LoVo (cell line): ENCODE measurements around the gene MYLIP.

Experiments
- DNase-seq: peaks from one replicate; pipeline ENCODE4 v3.0.0-alpha.2; 2016; ENCODE audit warnings: low spot score

The MYLIP gene

DNA sequence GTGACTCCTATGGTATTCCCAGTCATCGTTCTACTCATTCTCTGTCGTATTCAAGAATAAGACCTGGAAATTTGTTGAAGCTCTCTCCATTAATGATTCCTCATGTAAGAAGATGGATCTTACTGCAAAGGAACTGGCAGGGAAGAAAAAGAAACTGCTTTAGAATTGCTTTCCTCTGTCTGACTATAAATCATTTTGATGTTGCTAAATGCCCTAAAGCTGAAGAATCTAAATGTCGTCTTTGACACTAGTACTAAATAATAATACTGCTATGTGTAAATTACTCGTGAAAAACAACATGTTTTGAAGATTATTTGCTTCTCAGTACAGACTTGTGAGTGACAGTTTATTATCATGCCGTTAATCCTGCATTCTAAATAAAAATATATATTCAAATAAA is 20.5 kb upstream of the MYLIP start:
- DNase-seq = no peak

DNA sequence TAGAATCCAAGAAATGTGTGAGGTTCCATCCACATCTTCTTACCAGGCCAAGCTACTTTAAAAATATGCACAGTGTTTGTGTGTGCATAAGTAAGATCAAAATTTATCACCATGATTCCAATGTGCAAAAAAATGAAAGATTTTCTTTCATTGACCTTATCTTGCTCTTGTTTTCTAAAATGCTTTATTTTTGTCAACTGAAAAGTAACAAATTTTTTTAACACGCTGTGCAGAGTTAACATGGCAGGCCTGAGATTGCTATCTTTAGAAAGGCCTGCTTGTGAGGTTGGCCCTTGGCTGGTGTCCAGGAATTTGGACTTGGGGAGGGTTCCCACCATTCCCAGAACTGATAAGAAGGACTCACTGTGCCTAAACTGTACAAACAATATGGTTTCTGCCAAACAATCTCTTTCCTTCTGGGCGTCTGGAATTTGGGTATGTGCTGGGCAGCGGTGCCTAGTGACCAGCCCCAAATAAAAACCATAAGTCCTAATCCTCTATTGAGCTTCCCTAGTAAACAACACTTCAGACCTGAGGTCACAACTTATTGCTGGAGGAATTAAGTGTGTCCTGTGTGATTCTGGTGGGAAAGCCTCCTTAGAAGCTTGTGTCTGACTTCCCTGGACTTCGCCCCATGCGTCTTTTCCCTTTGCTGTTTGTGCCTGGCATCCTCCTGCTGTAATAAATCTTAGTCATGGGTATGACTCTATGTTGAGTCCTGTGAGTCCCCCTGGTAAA is 19.8 kb upstream of the MYLIP start:
- DNase-seq = peak; percentile 19

DNA sequence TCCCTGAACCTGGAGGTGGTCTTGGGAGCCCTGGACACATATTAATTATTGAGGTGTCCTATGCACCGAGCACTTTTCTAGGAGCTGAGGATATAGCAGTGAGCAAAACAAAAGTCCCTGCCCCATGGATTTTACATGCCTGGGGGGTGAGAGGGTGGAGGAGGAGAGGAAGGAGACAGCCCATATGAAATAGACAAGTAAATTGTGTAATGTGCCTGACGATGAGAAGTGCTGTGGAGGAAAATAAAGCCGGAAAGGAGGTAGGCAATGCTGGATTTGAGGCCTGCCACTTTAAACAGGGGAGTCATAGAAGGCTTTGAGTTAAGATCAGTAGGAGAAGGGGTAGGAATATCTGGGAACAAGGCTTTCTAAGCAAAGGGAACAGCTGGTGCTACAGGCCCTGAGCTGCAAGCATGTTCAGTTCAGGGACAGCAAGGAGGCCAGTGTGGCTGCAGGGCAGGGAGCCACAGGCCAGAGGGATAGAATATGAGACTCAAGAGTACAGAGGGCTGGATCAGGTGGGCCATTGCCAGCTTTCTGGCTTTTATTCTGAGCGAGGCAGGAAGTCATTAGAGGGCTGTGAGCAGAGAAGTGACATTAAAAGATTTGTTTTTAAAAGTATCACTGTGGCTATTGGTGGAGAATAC is 19.1 kb upstream of the MYLIP start:
- DNase-seq = no peak

DNA sequence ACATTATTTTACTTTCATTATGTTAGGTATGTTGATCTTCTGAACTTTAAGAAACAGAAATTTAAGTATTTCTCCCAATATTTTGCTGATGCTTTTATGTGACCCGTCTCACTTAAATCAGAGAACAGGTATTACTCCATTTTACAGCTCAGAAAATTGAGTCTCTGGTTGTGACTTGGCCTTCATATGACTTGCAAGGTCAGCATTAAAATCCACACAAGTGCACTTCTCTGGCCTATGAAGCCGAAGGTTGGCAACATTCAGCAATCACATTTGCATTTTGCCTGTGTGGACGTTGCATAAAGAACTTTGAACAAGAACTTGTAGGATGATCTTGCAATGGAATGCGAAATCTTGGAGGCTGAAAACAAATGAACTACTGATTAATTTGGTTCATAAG is 10.1 kb upstream of the MYLIP start:
- no peak for DNase-seq

DNA sequence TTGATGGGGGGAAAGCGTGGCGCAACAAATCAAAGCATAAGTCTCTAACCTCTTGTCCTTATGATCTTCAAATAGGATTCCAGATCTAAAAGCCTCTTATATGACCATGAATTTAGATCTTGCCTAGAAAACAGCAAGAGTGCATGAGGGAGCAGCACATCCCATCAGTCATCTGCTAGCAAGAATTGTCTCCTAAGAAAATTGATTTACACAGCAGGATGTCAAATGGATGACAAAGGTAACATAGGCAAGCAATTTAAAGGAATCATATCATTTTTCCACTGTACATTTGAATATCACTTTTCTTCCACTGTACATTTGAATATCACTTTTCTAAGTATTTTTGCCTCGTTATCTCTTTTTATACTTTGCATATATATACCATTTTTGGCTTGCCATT is 7.5 kb upstream of the MYLIP start:
- DNase-seq = no peak

DNA sequence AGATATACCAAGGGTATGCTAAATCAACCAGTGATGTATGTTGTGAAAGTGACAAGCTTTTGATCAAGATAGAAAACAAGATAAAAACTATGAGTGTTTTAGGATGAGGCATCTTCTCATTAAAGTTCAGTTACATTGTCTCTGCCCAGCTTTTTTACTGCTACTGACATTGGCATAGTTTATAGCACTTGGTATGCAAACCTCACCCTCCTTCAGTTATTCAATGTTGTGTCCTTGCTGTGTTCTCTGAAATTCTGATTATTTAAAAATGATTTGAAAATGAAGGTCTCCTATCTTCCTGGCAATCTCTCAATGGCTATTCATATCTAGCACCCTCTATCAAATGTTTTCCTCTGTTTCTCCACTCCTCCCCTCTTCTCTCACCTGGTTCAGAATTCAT is 6.7 kb upstream of the MYLIP start:
- no peak for DNase-seq

DNA sequence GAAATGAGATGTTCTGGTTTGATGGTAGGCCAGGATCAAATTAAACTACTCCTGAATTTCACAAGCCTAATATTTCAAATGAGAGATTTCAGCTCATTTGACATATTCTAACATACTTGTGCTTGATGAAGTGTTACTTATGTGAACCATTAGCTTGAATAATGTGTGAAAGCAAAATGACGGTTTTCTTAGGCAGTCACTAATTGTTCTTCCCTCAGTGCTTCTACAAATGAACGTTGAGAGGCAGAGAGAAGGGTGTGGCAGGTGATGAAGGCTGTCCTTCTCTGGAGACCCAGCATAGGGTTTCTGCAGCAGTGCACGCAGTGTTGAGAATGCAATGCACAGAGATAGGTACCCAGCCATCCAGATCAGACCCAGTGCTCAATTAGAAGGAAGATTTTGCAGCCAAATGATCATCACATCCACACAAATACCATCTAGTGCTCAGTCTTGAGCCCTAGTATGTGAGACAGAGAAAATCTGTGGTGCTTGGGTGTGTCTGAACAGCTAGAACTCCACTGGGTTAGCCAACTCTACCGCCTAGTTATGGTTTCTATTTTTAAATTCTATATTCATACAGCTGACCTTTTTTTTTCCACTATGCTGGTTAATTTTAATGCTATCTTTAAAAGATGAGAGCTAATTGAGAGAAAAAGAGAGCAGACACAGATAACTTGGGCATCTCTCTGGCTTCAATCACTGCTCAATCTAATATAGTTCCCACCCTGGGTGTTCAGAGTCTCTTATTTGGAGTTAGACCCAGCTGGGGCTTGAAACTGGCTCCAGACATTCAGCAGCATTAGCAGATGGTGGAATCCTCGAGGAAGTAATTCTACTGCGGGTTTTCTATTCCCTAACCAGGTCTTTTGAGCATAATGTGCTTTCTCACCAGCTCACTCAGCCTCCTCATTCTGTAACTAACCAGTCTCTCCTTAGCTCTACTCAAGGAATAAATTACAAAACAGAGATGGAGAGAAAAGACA is 4.4 kb upstream of the MYLIP start:
- no peak for DNase-seq

DNA sequence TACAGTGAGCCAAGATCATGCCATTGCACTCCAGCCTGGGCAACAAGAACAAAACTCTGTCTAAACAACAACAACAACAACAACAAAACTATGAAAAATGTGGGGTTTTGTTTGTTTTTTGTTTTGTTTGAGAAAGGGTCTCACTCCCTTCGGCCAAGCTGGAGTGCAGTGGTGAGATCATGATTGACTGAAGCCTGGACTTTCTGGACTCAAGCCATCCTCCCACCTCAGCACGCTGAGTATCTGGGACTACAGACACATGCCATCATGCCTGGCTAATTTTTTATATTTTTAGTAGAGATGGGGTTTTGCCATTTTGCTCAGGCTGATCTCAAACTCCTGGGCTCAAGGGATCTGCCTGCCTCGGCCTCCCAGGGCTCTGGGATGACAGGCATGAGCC is 2.8 kb upstream of the MYLIP start:
- no peak for DNase-seq

DNA sequence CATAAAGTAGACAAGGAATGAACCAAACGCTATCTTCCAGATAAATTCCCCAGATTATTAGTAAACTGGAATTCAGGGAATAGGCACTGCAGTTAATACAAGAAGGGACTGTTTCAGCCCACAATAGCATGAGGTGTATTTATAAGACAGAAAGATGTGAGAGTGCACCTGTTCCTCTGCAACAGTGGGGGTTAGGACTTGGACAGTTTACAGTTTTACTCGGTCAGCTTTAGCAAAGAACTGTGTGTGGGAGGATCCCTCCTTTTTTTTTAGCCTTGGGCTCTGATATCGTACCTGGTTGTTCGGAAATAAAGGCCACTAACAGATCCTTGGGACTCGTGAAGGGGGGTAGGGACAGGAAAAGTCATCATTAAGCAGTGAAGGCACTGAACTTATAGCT is 2.0 kb upstream of the MYLIP start:
- DNase-seq = no peak

DNA sequence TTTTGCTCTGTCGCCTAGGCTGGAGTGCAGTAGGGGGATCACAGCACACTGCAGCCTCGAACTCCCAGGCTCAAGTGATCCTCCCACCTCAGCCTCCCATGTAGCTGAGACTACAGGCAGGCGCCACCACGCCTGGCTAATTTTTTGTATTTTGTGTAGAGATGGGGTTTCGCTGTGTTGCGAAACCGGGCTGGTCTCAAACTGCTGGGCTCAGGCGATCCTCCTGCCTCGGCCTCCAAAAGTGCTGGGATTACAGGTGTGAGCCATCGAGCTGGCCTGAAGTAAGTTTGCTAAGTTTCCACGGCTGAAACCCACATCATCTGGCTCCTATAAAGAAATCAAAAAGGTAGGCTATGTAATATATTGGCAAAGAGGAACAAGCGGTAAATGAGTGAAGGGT is 1.4 kb upstream of the MYLIP start:
- no peak for DNase-seq

DNA sequence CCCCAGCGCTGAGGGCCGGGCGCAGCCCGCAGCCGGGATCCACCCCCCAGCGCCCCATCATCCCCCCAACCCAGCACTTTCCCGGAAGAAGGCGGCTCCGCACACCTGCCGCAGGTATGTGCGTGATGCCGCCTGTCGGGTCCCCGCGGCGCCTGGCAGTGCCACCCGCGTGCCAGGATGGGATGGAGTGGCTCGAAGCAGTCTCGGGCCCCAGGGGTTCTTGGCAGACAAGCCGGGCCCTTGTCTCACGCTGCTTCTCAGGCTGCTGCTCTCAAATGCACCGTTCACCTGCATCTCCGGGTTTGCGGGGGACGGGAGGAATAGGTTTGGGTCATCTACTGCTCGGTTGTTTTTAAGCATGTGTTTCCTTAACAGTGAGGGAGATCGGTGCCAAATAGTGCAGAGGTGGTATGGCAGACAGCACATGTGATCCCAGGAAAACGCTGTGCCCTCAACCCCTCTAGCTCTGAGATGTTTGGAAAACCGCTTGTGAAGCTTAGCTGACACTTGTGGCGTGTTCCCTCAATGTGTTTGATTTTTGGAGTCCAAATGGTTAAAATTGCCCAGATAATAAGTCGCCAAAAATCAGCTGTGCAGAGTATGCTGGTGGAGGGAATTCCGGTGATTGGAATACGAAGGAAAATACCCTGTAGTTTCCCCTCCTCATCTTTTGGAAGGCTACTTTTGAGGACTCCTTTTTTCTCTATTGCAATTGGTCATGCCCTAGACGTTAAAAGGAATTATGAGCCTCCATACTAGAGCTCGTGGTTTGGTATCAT is 926 bp downstream of the MYLIP start:
- DNase-seq = peak; percentile 8

DNA sequence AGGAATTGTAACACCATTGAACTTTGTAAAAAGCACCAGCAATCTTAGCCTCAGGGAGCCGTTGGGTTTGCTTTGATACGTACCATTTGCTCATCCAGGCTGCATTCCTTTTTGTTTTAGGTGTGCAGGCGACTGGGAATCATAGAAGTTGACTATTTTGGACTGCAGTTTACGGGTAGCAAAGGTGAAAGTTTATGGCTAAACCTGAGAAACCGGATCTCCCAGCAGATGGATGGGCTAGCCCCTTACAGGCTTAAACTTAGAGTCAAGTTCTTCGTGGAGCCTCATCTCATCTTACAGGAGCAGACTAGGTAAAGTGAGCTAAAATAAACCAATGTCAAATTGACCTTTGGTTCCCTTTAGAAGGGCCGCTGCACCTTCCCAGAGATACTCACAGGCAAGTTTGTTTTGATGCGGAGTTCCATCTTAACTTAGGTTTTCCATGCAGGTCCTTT is 1.6 kb downstream of the MYLIP start:
- DNase-seq = peak; percentile 29

DNA sequence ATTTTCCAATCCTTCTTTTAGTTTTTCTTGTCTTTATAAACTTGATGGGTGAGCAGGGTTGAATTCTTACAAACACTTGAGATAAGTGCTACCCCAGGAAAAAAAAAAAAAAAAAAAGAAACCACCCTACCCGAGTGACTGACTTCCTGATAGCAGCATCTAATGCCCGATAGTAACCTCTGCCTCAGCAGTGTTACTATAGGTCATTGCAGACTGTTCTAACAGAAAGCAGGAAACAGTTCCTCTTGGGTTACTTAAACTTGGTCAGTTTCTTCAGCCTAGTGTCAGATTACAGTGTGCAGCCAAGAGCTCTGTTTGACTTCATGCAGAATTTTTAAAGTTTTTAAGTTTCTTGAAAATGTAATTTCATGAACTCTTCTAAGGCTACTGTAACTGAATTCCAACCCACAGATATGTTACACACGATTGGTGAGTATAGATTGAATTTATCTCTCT is 2.1 kb downstream of the MYLIP start:
- DNase-seq = peak; percentile 18

DNA sequence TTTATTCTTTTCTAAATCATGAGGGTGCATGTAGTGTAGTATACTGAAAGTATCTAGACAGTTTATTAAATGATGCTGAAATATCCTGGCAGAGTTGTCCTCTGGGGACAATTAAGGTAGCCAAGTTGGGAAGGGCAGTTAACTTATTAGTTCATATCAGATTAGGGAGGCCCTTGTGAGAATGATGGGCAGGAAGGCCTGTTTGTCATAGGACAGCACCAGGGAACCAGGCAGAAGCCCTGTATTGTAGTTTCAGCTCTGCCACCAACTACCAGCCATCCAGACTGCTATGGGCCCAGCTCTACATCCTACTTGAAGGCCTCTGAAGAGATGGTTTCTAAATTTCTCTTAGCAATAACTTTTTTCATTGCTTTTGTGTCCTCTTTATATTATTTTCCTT is 4.0 kb downstream of the MYLIP start:
- no peak for DNase-seq

DNA sequence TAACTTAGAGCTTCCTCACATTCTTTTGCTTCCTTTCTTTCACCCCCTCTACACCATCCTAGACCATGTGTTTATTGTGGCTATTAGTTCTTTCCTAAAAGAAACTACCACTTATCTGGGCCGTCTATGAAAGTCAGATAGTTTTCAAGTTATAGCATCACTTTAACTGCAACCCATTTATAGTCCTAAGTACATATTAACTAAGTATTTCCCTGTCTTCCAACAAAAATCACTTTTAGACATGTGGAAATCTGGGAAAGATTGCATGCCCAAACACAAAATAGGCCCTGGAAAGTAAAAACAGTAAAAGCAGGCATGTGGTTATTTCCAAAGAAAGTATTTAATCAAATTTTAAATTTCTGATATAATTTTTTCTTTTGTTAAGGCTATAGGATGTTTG is 5.5 kb downstream of the MYLIP start:
- DNase-seq = no peak

DNA sequence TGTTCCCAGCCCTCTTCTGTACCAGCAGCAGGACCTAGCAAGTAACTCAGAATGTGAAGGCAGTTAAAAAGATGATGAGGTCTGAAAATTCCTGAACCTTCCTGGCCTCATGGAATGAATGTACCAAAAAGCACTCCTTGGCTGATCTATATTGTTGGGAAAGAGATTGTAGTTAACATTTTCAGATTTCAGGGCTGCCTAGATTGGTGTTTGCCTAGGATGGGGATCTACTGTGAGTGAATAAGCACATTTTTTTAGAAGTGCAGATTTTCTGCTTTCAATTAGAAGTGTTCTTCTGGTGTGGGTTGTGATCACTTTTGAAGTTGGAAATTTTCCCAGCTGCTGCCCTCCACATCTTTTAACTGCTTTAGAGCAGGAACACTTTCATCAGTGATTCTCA is 6.2 kb downstream of the MYLIP start:
- no peak for DNase-seq

DNA sequence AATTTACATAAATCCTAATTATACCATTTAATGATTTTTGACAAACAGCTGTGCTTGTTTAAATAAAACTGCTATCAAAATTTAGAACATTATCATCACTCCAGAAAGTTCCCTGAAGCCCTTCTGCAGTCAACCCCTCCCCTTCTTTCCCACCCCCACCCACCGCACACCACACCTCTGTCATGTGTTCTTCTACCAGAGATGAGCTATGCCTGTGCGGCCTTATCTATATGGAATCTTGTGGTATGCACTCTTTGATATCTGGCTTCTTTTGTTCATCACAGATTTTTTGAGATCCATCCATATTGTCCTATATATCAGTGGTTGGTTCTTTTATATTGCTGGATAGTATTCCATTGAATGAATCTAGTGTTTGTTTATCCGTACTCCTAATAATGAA is 7.2 kb downstream of the MYLIP start:
- no peak for DNase-seq

DNA sequence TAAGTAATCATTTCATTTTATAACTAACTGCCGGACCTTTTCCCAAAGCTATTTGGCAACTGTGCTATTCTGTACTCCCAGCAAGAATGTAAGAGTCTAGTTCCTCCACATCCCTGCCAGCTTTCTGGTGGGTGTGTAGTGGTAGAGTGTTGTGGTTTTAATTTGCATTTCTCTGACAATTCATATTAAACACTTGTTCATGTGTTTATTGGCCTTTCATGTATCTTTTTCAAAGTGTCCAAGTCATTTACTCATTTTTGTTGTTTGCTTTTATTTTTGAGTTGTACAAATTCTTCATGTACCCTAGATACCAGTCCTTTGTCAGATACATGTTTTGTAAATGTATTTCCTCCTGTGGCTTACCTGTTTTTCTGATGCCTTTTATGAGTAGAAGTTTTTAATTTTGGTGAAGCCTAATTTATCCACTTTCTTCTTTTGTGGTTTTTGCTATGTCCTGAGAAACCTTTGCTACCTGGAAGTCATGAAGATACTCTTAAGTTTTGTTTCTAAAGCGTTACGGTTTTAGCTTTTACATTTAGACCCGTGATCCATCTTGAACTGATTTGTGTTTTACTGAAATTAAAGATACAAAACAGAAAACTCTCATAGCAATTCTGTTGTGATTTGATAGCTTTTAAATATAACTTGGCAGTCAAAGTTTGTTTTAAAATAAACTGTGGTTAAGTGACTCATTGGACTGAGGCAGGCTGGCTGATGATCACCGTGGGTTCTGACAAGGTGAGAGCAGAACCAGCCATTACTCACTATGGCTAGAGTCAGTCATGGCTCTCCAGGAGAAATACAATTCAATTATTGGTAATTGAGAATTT is 8.0 kb downstream of the MYLIP start:
- peak; percentile 27 for DNase-seq

DNA sequence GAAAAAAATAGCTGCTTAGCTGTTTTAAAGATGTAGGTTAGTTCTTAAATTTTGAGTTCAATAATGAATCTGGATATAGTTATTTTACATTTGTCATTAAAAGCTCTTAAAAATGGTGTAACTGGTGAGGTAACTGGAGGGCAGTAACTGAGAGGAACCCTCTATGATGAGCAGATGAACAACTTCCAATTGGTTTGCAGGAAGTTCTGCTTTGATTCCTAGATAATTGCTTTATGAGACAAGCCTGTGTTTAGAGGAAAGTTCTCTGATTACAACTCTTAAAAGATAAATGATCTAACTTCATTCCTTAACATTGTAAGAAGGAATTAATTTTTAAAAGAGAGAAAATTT is 8.5 kb downstream of the MYLIP start:
- DNase-seq = no peak

DNA sequence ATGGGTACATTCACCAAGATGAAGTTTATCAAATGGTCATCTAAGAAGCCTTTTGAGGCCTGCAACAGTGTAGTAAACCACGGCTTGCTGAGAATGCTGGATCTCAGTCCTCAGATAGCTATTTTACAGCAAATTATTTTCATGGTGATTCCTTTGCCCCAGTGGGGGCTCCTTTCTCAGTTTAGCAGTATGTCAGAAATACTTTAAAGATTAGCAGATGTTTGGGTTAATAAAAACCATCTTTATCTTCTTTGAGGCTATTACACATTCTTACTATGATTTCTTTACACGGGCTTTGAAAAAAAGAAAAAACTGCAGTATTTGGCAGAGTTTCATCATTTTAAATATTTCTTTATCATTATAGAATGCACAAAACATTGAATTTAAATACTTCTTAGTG is 10.7 kb downstream of the MYLIP start:
- DNase-seq = no peak

DNA sequence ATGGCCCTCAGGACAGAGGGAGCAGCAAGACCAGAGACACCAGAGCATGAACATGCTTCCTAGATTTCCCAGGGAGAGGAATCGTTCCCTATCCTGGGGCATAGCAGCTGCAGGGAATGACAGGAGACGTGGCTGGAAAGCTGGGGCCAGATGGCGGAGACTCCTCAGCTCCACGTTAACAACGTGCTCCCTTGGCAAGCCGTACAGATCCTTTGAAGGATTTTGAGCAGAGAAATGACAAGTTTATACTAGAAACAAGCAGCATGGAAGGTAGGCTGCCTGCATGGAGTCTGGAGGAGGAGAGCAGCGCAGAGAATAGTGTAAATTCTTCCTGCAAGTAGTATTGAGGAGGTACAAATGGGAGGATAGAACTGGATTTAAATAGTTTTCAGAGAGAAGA is 11.7 kb downstream of the MYLIP start:
- no peak for DNase-seq
